Progenitor cell of endocrine pancreas (in vitro differentiated cells): ENCODE data around the gene TMEM132D. TPM values are rescaled to one million over a fixed set of nuclear protein-coding genes. Genes with fewer than 3 reads are reported as not detected.

Source experiments
- DNase-seq: peaks from one replicate; pipeline ENCODE4 v3.0.0; 2021; ENCODE audit warnings: low spot score; ENCODE audit not compliant: unreplicated experiment
- H3K27ac Mint-ChIP-seq: 2 replicates; pipeline ENCODE4 v1.8.0; 2021; ENCODE audit warnings: mild to moderate bottlenecking, moderate library complexity, mixed read lengths
- H3K27me3 Mint-ChIP-seq: 2 replicates; pipeline ENCODE4 v1.8.0; 2021; ENCODE audit warnings: mixed read lengths
- H3K36me3 Mint-ChIP-seq: 2 replicates; pipeline ENCODE4 v1.8.0; 2022; ENCODE audit warnings: mixed read lengths; ENCODE audit not compliant: insufficient read depth
- H3K4me1 Mint-ChIP-seq: 2 replicates; pipeline ENCODE4 v1.8.0; 2021; ENCODE audit warnings: low read depth, mixed read lengths
- H3K4me3 Mint-ChIP-seq: 2 replicates; pipeline ENCODE4 v1.8.0; 2021; ENCODE audit warnings: low read depth, mild to moderate bottlenecking, moderate library complexity, mixed read lengths
- H3K9me3 Mint-ChIP-seq: 2 replicates; pipeline ENCODE4 v1.8.0; 2021; ENCODE audit warnings: low read depth, mixed read lengths
- total RNA-seq: library from RNA; stranded (reverse); gene quantifications from 2 replicates; pipeline ENCODE4 v1.2.1, GENCODE V29; 2021
- TF ChIP-seq, protein P1 (sequence below): fragments of 200-600 bp; sonication (generic); IDR thresholded peaks from one replicate; pipeline ENCODE4 v1.5.0; 2021; ENCODE audit warnings: antibody characterized with exemption, mild to moderate bottlenecking; ENCODE audit not compliant: unreplicated experiment

TMEM132D gene
- total RNA-seq, 1 donor from 2014 or later = 0.46 TPM

DNA sequence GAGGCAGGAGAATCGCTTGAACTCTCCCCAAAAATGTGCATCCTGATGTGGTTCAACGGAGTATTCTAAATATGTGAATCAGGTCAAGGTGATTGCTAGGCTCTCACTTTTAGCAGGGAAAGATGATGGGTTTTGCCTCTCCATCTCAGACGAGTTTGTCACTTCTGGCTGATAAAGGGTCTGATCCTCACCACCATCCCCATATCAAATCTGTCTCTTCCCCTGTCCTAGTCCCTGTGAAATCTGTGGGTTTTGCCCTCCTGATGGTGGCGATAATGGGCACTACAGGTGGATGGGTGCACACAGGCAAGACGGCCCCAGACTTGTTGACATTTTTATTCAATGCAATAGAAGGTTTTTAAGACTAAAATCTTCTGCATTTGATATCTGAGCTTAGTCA is 665.9 kb downstream of the TMEM132D start:
- no peak for DNase-seq
- Mint-ChIP-seq H3K27ac (no peak overlapping the region), H3K27me3 (peaks cover 2% of the 10 kb centered on the region), H3K9me3 (peaks cover 2% of the 10 kb centered on the region), H3K4me1 (no peaks in the 10 kb centered on the region), H3K36me3 (no peaks in the 10 kb centered on the region), H3K4me3 (no peak overlapping the region)
- TF ChIP-seq, protein P1, sequence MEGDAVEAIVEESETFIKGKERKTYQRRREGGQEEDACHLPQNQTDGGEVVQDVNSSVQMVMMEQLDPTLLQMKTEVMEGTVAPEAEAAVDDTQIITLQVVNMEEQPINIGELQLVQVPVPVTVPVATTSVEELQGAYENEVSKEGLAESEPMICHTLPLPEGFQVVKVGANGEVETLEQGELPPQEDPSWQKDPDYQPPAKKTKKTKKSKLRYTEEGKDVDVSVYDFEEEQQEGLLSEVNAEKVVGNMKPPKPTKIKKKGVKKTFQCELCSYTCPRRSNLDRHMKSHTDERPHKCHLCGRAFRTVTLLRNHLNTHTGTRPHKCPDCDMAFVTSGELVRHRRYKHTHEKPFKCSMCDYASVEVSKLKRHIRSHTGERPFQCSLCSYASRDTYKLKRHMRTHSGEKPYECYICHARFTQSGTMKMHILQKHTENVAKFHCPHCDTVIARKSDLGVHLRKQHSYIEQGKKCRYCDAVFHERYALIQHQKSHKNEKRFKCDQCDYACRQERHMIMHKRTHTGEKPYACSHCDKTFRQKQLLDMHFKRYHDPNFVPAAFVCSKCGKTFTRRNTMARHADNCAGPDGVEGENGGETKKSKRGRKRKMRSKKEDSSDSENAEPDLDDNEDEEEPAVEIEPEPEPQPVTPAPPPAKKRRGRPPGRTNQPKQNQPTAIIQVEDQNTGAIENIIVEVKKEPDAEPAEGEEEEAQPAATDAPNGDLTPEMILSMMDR = no peak

- Mint-ChIP-seq H3K36me3 (no peaks in the 10 kb centered on the region), H3K4me3 (no peak overlapping the region), H3K27ac (no peak overlapping the region), H3K9me3 (peaks cover 2% of the 10 kb centered on the region), H3K27me3 (peaks cover 8% of the 10 kb centered on the region), H3K4me1 (no peaks in the 10 kb centered on the region)
- no peak for DNase-seq
- TF ChIP-seq, protein P1 = no peak
Observed at GRCh38 chr12:129234209-129234608, 669.6 kb downstream of the TMEM132D start.

DNA sequence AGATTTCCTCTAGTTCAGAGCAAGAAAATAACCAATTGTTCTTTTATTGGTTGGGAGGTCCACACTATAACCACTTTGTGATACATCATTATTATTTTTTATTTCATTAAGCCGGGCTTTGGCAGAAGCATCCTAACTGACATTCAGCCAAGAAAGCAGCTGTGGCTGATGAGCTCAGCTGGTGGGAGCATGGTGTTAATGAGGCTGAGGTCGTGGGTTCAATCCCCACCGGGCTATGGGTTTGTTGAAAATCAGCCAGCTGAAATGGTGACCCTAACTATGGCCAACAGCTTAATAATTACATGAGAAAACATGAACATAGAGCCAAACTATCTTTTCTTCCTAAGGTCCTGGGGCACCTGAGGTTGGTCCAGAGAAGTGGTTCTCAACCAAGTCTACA is 672.3 kb downstream of the TMEM132D start:
- no peak overlapping the region for H3K27ac Mint-ChIP-seq
- no peak for DNase-seq
- H3K9me3 Mint-ChIP-seq = no peaks in the 10 kb centered on the region
- no peaks in the 10 kb centered on the region for H3K36me3 Mint-ChIP-seq
- no peaks in the 10 kb centered on the region for H3K4me1 Mint-ChIP-seq
- no peak overlapping the region for H3K4me3 Mint-ChIP-seq
- peaks cover 8% of the 10 kb centered on the region for H3K27me3 Mint-ChIP-seq
- TF ChIP-seq, protein P1 = no peak

- Mint-ChIP-seq H3K4me1 (no peaks in the 10 kb centered on the region), H3K27ac (no peak overlapping the region), H3K9me3 (no peaks in the 10 kb centered on the region), H3K27me3 (peaks cover 8% of the 10 kb centered on the region), H3K4me3 (no peak overlapping the region), H3K36me3 (no peaks in the 10 kb centered on the region)
- DNase-seq = no peak
- TF ChIP-seq, protein P1 = no peak
Observed at GRCh38 chr12:129230995-129231394, 672.8 kb downstream of the TMEM132D start.

DNA sequence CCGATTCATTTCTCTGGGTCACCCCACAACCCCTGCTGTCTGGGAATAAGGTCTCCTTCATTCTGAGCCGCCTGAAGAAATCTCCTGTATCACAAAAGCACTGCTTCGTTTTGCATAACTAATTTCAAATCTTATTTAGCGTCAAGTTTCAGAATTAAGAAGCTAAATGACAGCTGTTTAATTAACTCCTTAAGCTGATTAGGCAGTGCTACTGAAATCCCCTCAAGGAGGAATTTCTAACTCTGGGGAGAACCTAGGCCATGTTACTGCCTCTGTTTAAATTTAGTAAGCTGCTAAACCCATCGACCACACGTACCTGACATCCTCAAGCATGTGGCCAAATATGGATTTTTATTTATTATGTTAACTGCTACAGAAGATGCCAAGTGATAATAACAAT is 677.0 kb downstream of the TMEM132D start:
- DNase-seq = no peak
- Mint-ChIP-seq H3K4me1 (no peaks in the 10 kb centered on the region), H3K27me3 (peaks cover 17% of the 10 kb centered on the region), H3K9me3 (no peaks in the 10 kb centered on the region), H3K4me3 (no peak overlapping the region), H3K27ac (no peak overlapping the region), H3K36me3 (no peaks in the 10 kb centered on the region)
- TF ChIP-seq, protein P1 = no peak
